Mesothelial cell of epicardium (in vitro differentiated cells): Measurements from ENCODE around the gene PRR36. TPM values are rescaled to one million over a fixed set of nuclear protein-coding genes. Genes with fewer than 3 reads are reported as not detected.

Source experiments
- DNase-seq, 2 experiments: peaks; one replicate each; pipeline ENCODE4 v3.0.0; 2021; ENCODE audit warnings: low spot score in 2 of 2; ENCODE audit not compliant: unreplicated experiment in 2 of 2
- H3K27ac Mint-ChIP-seq: 2 replicates; pipeline ENCODE4 v1.8.0; 2021; ENCODE audit warnings: mixed read lengths
- H3K27me3 Mint-ChIP-seq: 2 replicates; pipeline ENCODE4 v1.8.0; 2021; ENCODE audit warnings: low read depth, mixed read lengths
- H3K36me3 Mint-ChIP-seq: 2 replicates; pipeline ENCODE4 v1.8.0; 2021; ENCODE audit warnings: mixed read lengths
- H3K4me1 Mint-ChIP-seq: 2 replicates; pipeline ENCODE4 v1.8.0; 2021; ENCODE audit warnings: mixed read lengths
- H3K4me3 Mint-ChIP-seq: 2 replicates; pipeline ENCODE4 v1.8.0; 2021; ENCODE audit warnings: mild to moderate bottlenecking, moderate library complexity, mixed read lengths
- H3K9me3 Mint-ChIP-seq: 2 replicates; pipeline ENCODE4 v1.8.0; 2021; ENCODE audit warnings: mixed read lengths
- total RNA-seq: library from RNA; stranded (reverse); gene quantifications from 3 replicates; pipeline ENCODE4 v1.2.1, GENCODE V29; 2021
- TF ChIP-seq, protein P1 (sequence below): fragments of 200-600 bp; sonication (generic); IDR thresholded peaks from one replicate; pipeline ENCODE4 v1.5.0; 2021; ENCODE audit warnings: antibody characterized with exemption; ENCODE audit not compliant: unreplicated experiment

Gene PRR36
- total RNA-seq, 1 donor from 2014 or later, result 23.4 TPM

DNA sequence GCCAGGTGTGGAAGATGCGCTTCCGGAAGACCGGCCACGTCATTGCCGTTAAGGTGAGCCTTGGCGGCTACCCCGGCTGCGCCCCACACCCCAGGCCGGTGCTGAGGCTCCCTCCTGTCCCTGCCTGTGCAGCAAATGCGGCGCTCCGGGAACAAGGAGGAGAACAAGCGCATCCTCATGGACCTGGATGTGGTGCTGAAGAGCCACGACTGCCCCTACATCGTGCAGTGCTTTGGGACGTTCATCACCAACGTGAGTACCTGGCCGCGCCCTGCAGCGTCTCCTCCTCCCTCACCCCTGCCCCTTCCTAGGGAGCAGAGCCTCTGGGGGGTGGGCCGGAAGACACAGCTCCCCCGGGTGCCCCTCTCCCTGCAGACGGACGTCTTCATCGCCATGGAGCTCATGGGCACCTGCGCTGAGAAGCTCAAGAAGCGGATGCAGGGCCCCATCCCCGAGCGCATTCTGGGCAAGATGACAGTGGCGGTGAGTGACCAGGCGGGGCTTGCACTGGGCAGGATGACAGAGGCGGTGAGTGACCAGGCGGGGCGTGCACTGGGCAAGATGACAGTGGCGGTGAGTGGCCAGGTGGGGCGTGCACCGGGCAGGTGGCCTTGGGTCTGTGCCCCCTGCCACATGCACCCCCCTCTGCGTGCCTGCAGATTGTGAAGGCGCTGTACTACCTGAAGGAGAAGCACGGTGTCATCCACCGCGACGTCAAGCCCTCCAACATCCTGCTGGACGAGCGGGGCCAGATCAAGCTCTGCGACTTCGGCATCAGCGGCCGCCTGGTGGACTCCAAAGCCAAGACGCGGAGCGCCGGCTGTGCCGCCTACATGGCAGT is 36.4 kb upstream of the PRR36 start:
- Mint-ChIP-seq H3K4me1 (peaks cover 4% of the 10 kb centered on the region), H3K4me3 (no peak overlapping the region), H3K9me3 (no peaks in the 10 kb centered on the region), H3K27me3 (peaks cover 20% of the 10 kb centered on the region), H3K27ac (no peak overlapping the region), H3K36me3 (peaks cover 16% of the 10 kb centered on the region)
- TF ChIP-seq, protein P1, sequence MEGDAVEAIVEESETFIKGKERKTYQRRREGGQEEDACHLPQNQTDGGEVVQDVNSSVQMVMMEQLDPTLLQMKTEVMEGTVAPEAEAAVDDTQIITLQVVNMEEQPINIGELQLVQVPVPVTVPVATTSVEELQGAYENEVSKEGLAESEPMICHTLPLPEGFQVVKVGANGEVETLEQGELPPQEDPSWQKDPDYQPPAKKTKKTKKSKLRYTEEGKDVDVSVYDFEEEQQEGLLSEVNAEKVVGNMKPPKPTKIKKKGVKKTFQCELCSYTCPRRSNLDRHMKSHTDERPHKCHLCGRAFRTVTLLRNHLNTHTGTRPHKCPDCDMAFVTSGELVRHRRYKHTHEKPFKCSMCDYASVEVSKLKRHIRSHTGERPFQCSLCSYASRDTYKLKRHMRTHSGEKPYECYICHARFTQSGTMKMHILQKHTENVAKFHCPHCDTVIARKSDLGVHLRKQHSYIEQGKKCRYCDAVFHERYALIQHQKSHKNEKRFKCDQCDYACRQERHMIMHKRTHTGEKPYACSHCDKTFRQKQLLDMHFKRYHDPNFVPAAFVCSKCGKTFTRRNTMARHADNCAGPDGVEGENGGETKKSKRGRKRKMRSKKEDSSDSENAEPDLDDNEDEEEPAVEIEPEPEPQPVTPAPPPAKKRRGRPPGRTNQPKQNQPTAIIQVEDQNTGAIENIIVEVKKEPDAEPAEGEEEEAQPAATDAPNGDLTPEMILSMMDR, result no peak
- no peak for DNase-seq

DNA sequence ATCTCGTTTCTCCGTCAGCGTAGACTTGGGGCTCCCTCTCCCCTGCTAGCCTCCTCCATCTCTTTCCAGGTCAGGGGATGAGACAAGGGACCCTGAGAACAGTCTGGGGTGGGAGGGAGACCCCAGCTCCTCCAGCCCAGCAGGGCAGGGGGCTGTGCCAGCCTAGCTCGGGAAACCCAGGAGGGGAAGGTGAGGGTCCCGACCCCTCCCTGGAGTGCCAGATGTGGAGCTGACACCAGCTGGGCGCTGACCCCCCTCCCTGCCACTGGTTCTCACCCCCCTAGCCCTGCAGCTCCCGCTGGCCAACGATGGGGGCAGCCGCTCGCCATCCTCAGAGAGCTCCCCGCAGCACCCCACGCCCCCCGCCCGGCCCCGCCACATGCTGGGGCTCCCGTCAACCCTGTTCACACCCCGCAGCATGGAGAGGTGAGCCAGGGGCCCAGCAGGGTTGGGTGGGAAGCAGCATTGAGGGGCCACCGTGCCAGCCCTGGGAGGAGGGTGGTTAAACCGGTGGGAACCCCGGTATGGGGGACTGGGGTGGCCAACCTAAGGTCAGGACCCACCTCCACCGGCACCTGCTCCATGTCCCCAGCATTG is 35.4 kb upstream of the PRR36 start:
- Mint-ChIP-seq H3K27ac (no peak overlapping the region), H3K36me3 (peaks cover 16% of the 10 kb centered on the region), H3K27me3 (peaks cover 11% of the 10 kb centered on the region), H3K9me3 (no peaks in the 10 kb centered on the region), H3K4me1 (peaks cover 11% of the 10 kb centered on the region), H3K4me3 (no peak overlapping the region)
- DNase-seq, result no peak
- TF ChIP-seq, protein P1, result no peak

DNA sequence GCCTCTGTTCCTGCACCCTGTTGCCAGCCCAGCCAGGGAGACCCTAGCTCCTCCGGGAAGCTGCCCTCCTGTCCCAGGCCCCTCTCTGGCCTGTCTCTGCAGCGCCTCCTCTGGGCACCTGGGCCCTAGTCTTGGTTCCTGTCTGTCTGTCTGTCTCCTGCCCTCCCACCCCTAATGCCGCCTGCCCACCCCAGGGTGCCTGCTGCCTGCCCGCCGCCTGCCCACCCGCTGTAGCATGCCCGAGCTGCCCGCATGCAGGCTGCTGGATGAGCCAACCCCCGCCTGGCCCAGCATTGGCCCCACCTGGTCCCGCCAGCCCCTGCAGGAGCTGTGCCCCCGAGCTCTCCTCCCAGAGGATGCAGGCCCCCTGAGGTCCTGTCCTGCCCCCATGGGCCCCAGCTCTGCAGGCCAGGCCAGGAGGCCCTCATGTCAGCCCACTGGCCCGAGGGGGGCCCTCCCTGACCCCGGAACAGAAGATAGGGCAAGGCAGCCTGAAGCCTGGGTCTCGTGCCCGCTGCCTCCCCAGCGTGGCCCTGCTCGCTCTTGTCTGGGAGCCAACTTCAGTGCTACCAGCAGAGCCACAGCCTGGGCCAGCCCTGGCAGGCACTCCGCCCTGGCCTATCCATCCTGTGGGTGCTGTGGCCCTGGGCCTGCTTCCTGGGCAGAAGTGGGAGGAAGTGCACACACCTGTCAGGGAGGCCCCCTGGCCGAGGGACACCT is 34.7 kb upstream of the PRR36 start:
- Mint-ChIP-seq H3K4me1 (peaks cover 13% of the 10 kb centered on the region), H3K4me3 (no peak overlapping the region), H3K27me3 (peaks cover 6% of the 10 kb centered on the region), H3K36me3 (peaks cover 16% of the 10 kb centered on the region), H3K27ac (no peak overlapping the region), H3K9me3 (no peaks in the 10 kb centered on the region)
- DNase-seq, result no peak
- TF ChIP-seq, protein P1, result no peak

DNA sequence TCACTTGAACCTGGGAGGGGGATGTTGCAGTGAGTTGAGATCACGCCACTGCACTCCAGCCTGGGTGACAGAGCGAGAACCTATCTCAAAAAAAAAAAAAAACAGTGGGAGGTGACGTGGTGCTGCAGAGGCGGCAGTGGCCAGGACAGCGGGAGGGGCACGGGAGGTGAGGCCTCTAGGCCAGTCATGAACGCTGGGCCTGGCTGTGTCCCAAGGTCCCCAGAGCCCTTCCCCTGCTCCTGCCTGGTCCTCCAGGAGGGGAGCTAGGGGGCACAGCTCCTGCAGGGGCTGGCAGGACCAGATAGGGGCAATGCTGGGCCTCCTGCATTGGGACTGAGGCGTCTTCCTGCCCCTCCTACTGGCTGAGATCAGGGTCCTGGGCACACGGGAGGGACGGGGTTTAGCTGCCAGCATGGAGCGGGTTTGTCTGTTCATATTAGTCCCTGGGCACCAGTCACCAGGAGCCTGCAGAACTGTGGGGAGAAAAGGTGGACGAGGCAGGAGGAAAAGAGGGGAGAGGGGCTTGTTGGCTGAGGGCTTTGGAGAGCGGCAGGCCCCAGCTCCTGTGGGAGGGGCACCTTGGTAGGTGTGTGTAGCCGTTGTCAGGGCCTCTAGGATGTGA is 34.0 kb upstream of the PRR36 start:
- H3K9me3 Mint-ChIP-seq, result no peaks in the 10 kb centered on the region
- peaks cover 13% of the 10 kb centered on the region for H3K4me1 Mint-ChIP-seq
- H3K4me3 Mint-ChIP-seq, result no peak overlapping the region
- no peak overlapping the region for H3K27ac Mint-ChIP-seq
- H3K27me3 Mint-ChIP-seq, result peaks cover 4% of the 10 kb centered on the region
- TF ChIP-seq, protein P1, result no peak
- peaks cover 15% of the 10 kb centered on the region for H3K36me3 Mint-ChIP-seq
- DNase-seq, result no peak

DNA sequence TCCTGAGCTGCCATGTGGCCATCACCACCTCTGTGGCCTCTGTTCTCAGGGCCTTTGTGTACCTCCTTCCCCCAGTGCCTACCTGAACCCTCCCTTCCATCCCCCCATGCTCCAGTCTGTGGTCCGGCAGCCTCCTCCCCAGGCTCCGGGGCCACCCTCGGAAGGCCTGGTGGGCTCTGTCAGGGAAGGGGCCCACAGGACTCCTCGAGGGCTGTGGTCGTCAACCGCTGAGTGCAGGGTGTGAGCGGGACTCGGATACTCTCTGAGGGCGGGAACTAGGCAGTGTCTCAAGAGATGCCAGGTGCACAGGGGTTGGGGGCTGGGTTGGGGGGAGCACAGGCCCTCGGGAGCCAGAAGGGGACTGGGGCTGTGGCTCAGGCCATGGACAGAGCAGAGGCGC is 33.4 kb upstream of the PRR36 start:
- Mint-ChIP-seq H3K4me3 (no peak overlapping the region), H3K36me3 (peaks cover 11% of the 10 kb centered on the region), H3K9me3 (no peaks in the 10 kb centered on the region), H3K27me3 (peaks cover 2% of the 10 kb centered on the region), H3K27ac (no peak overlapping the region), H3K4me1 (peaks cover 16% of the 10 kb centered on the region)
- TF ChIP-seq, protein P1, result no peak
- no peak for DNase-seq
